Caco-2 (cell line): ENCODE measurements around the gene FHAD1. TPM values are rescaled to one million over a fixed set of nuclear protein-coding genes. Genes with fewer than 3 reads are reported as not detected.

ENCODE experiments used
- BruUV-seq: library from RNA; stranded (reverse); fragments of 400-500 nt; replicated peaks from 2 replicates; lab custom pipeline; 2021; lab: Mats Ljungman, UMichigan
- CTCF ChIA-PET: fragments of 300-600 bp; sonication (Branson Sonifier 250); formaldehyde crosslinking; loops from one replicate; lab custom pipeline; 2022; ENCODE audit warnings: antibody characterized with exemption; lab: Charles Lee
- POLR2A ChIA-PET: fragments of 300-600 bp; sonication (Branson Sonifier 250); formaldehyde crosslinking; loops from one replicate; lab custom pipeline; 2022; ENCODE audit warnings: antibody characterized with exemption; lab: Charles Lee
- DNase-seq, 2 experiments: peaks; one replicate each; pipeline versions ENCODE4 v3.0.0 to v3.0.0-alpha.2; 2020 to 2022
- H3K27me3 ChIP-seq: replicated peaks from 2 replicates; pipeline ENCODE4 v1.6.0; 2011; ENCODE audit warnings: low read length; ENCODE audit not compliant: control insufficient read depth, insufficient read depth
- H3K36me3 ChIP-seq: 2 replicates; pipeline ENCODE4 v1.5.1; 2011; ENCODE audit warnings: low read length; ENCODE audit not compliant: control insufficient read depth, insufficient read depth
- H3K4me1 ChIP-seq: fragments of 250-450 bp; sonication (Bioruptor Pico); 2 replicates; pipeline ENCODE4 v1.5.1; 2020; ENCODE audit warnings: mild to moderate bottlenecking
- H3K4me3 ChIP-seq: 2 replicates; pipeline ENCODE4 v1.5.1; 2011; ENCODE audit warnings: low read depth, mild to moderate bottlenecking, control low read depth, low read length
- H3K9me3 ChIP-seq: fragments of 250-450 bp; sonication (Bioruptor Pico); 2 replicates; pipeline ENCODE4 v1.5.1; 2020; ENCODE audit warnings: mild to moderate bottlenecking, moderate library complexity
- H3K27ac Mint-ChIP-seq: one replicate; pipeline ENCODE4 v1.8.0; 2022; ENCODE audit warnings: mixed read lengths; ENCODE audit not compliant: unreplicated experiment
- H3K27me3 Mint-ChIP-seq: one replicate; pipeline ENCODE4 v1.8.0; 2022; ENCODE audit warnings: mixed read lengths; ENCODE audit not compliant: insufficient read depth, unreplicated experiment
- H3K36me3 Mint-ChIP-seq: one replicate; pipeline ENCODE4 v1.8.0; 2022; ENCODE audit warnings: mild to moderate bottlenecking, mixed read lengths; ENCODE audit not compliant: insufficient read depth, unreplicated experiment
- H3K4me1 Mint-ChIP-seq: one replicate; pipeline ENCODE4 v1.8.0; 2022; ENCODE audit warnings: low read depth, mixed read lengths; ENCODE audit not compliant: unreplicated experiment
- H3K4me3 Mint-ChIP-seq: one replicate; pipeline ENCODE4 v1.8.0; 2022; ENCODE audit warnings: mild to moderate bottlenecking, moderate library complexity, mixed read lengths; ENCODE audit not compliant: unreplicated experiment
- H3K9me3 Mint-ChIP-seq: one replicate; pipeline ENCODE4 v1.8.0; 2022; ENCODE audit warnings: mixed read lengths; ENCODE audit not compliant: unreplicated experiment
- intact Hi-C: fragments of 100-400 bp; cut with micrococcal nuclease; formaldehyde crosslinking; loops from one replicate; pipeline ENCODE4 v1.10.0; 2022; ENCODE audit not compliant: unreplicated experiment
- total RNA-seq: library from RNA; stranded (reverse); gene quantifications from 2 replicates; pipeline ENCODE4 v1.2.3, GENCODE V29; 2022
- TF ChIP-seq, protein P1 (sequence below), 2 experiments: fragments of 200-600 bp in 1 of 2; IDR thresholded peaks; 1 replicate in 1 of 2; 2 replicates in 1 of 2; pipeline versions ENCODE4 v1.5.1 to v1.8.0; 2011 to 2022; ENCODE audit warnings: antibody characterized with exemption in 1 of 2, control low read depth in 1 of 2, inconsistent platforms in 1 of 2, low read depth in 1 of 2, low read length in 1 of 2, mild to moderate bottlenecking in 1 of 2, moderate library complexity in 1 of 2; ENCODE audit not compliant: insufficient read depth in 1 of 2, severe bottlenecking in 1 of 2, unreplicated experiment in 1 of 2

Gene FHAD1
- total RNA-seq, 1 experiment from 2014 or later: 0.18 TPM

DNA sequence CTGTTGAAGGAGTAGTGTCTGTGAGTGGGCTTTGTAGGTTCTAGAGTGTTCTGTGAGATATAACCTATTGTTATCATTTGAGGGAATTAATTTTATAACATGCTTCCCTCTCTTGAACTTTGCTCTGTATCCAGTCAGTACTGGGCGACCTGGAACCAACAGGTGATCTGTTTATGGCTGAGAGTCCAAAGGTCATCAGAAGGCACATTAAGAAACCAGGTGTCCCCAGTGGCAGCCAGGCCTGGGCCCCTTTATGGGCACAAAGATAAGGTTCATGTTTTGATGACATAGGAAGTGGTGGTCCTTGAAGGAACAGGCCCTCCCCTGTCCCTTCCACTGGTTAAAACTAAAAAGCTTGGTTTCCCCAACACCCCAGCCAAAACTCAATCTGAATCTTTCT lies 61.1 kb downstream of the FHAD1 start:
- ChIA-PET CTCF (interaction anchor here (1.3 to 1.7 kb wide), 2 partner anchors 15 to 179 kb away, joined by 3 to 5 read pairs; no protein-coding TSS in a partner anchor), POLR2A (no interaction called here)
- DNase-seq: peak; percentile 40 to 68
- H3K27me3 ChIP-seq: no peaks in the 10 kb centered on the region
- Mint-ChIP-seq H3K36me3 (no peaks in the 10 kb centered on the region), H3K27ac (no peak overlapping the region), H3K4me1 (no peaks in the 10 kb centered on the region), H3K4me3 (no peak overlapping the region), H3K9me3 (peaks cover 10% of the 10 kb centered on the region), H3K27me3 (no peaks in the 10 kb centered on the region)
- intact Hi-C loops: no loop called here
- H3K4me1 ChIP-seq: peaks cover 12% of the 10 kb centered on the region
- no peak overlapping the region for H3K4me3 ChIP-seq
- TF ChIP-seq, protein P1, sequence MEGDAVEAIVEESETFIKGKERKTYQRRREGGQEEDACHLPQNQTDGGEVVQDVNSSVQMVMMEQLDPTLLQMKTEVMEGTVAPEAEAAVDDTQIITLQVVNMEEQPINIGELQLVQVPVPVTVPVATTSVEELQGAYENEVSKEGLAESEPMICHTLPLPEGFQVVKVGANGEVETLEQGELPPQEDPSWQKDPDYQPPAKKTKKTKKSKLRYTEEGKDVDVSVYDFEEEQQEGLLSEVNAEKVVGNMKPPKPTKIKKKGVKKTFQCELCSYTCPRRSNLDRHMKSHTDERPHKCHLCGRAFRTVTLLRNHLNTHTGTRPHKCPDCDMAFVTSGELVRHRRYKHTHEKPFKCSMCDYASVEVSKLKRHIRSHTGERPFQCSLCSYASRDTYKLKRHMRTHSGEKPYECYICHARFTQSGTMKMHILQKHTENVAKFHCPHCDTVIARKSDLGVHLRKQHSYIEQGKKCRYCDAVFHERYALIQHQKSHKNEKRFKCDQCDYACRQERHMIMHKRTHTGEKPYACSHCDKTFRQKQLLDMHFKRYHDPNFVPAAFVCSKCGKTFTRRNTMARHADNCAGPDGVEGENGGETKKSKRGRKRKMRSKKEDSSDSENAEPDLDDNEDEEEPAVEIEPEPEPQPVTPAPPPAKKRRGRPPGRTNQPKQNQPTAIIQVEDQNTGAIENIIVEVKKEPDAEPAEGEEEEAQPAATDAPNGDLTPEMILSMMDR (IDR thresholded peaks at IDR 0.05; ENCODE audit: insufficient read depth in 1 of 2, low read depth in 1 of 2, low read length in 1 of 2, severe bottlenecking in 1 of 2, unreplicated experiment in 1 of 2): no peak
- H3K36me3 ChIP-seq: no peaks in the 10 kb centered on the region
- BruUV-seq: no TSS peak
- H3K9me3 ChIP-seq: no peaks in the 10 kb centered on the region

DNA sequence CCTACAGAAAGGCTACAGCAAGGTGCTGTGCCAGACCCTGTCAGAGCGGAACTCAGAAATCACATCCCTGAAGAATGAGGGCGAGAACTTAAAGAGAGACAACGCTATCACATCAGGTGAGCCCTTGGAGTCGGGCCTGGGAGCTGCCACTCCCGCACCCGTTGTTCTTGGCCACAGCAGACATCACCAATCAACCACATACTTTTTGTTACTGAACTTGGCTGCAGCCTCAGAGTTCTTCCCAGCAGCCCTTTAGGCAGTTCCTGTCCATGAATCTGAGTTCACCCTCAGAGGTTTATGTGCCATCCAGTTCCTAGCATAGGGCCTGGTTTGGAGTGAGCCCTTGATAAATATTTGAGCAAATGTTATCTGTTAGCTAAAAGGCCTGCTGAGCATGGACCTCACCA lies 61.6 kb downstream of the FHAD1 start:
- H3K36me3 ChIP-seq: no peaks in the 10 kb centered on the region
- H3K4me3 Mint-ChIP-seq: no peak overlapping the region
- no TSS peak for BruUV-seq
- no peak for DNase-seq
- CTCF ChIA-PET: interaction anchor here (1.3 to 1.7 kb wide), 2 partner anchors 15 to 180 kb away, joined by 3 to 5 read pairs; no protein-coding TSS in a partner anchor
- POLR2A ChIA-PET: no interaction called here
- H3K27me3 Mint-ChIP-seq: no peaks in the 10 kb centered on the region
- H3K4me3 ChIP-seq: no peak overlapping the region
- peak overlapping the region; percentile 22 for H3K27ac Mint-ChIP-seq
- H3K4me1 ChIP-seq: peaks cover 12% of the 10 kb centered on the region
- TF ChIP-seq, protein P1 (IDR thresholded peaks at IDR 0.05; ENCODE audit: insufficient read depth in 1 of 2, low read depth in 1 of 2, low read length in 1 of 2, severe bottlenecking in 1 of 2, unreplicated experiment in 1 of 2): no peak
- no peaks in the 10 kb centered on the region for H3K27me3 ChIP-seq
- peaks cover 10% of the 10 kb centered on the region for H3K9me3 Mint-ChIP-seq
- H3K4me1 Mint-ChIP-seq: no peaks in the 10 kb centered on the region
- intact Hi-C loops: no loop called here
- H3K36me3 Mint-ChIP-seq: no peaks in the 10 kb centered on the region
- H3K9me3 ChIP-seq: no peaks in the 10 kb centered on the region

DNA sequence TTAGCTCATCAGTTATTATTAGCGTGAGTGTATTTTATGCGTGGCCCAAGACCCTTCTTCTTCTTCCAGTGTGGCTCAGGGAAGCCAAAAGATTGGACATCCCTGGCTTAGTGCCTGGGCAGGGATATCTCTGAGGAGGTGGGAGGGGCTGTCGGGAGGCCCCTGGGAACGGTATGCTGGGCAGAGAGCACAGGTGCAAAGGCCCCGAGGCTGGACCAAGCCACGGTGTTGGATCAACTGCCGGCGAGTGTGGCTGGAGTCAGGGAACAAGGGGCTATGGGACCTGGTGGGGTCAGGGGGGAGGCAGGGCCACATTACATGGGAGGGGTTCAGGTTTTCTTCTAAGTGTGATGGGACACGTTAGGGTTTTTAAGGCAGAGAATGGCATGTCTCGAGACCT lies 62.7 kb downstream of the FHAD1 start:
- H3K36me3 ChIP-seq: no peaks in the 10 kb centered on the region
- intact Hi-C loops: no loop called here
- POLR2A ChIA-PET: no interaction called here

More for the DNA sequence above, 62.7 kb downstream of the FHAD1 start:
- Histone ChIP-seq H3K9me3 (no peaks in the 10 kb centered on the region), H3K4me1 (peaks cover 12% of the 10 kb centered on the region), H3K4me3 (no peak overlapping the region), H3K27me3 (no peaks in the 10 kb centered on the region)
- no peaks in the 10 kb centered on the region for H3K36me3 Mint-ChIP-seq
- no peaks in the 10 kb centered on the region for H3K27me3 Mint-ChIP-seq
- TF ChIP-seq, protein P1 (IDR thresholded peaks at IDR 0.05; ENCODE audit: insufficient read depth in 1 of 2, low read depth in 1 of 2, low read length in 1 of 2, severe bottlenecking in 1 of 2, unreplicated experiment in 1 of 2): no peak
- no peak overlapping the region for H3K27ac Mint-ChIP-seq
- H3K9me3 Mint-ChIP-seq: peaks cover 10% of the 10 kb centered on the region
- no peak overlapping the region for H3K4me3 Mint-ChIP-seq
- BruUV-seq: no TSS peak
- H3K4me1 Mint-ChIP-seq: no peaks in the 10 kb centered on the region
- CTCF ChIA-PET: interaction anchor here (0.7 to 1.7 kb wide), 2 partner anchors 14 to 100 kb away, joined by 3 to 5 read pairs; no protein-coding TSS in a partner anchor
- no peak for DNase-seq
